GM12878 (cell line): ENCODE results near the gene HOXD13. TPM values are rescaled to one million over a fixed set of nuclear protein-coding genes. Genes with fewer than 3 reads are reported as not detected.

ENCODE experiments used
- ATAC-seq: fragments of 200-7000 bp; cut with Tn5 transposase; 3 replicates; pipeline ENCODE4 v1.9.1; 2020; ENCODE audit warnings: mild to moderate bottlenecking, moderate library complexity
- BruUV-seq: library from RNA; stranded (reverse); fragments of 400-500 nt; replicated peaks from 2 replicates; lab custom pipeline; 2021; lab: Mats Ljungman, UMichigan
- CTCF ChIA-PET: fragments of 300-600 bp; sonication (Branson Sonifier 250); formaldehyde crosslinking; extraction: SDS; loops from one replicate; lab custom pipeline; 2021; ENCODE audit warnings: inconsistent platforms; lab: Yijun Ruan, JAX
- POLR2A ChIA-PET: fragments of 350-600 bp; formaldehyde crosslinking; extraction: SDS; loops from one replicate; lab custom pipeline; 2021; ENCODE audit warnings: inconsistent platforms; lab: Charles Lee
- RAD21 ChIA-PET: fragments of 300-600 bp; sonication (Branson Sonifier 250); formaldehyde crosslinking; loops from one replicate; lab custom pipeline; 2023; ENCODE audit warnings: antibody characterized with exemption; ENCODE audit not compliant: unreplicated experiment; lab: Charles Lee
- SMC1A ChIA-PET: fragments of 300-600 bp; sonication (Branson Sonifier 250); formaldehyde crosslinking; loops from one replicate; lab custom pipeline; 2023; ENCODE audit not compliant: unreplicated experiment, uncharacterized antibody; lab: Charles Lee
- DNase-seq: peaks from one replicate; pipeline ENCODE4 v3.0.0-alpha.2; 2011; ENCODE audit warnings: low read depth, low spot score
- FAIRE-seq: peaks from 3 replicates; lab custom pipeline; 2011; peaks lifted over from hg19 to GRCh38; lab: Jason Lieb, UNC
- H2AFZ ChIP-seq: 2 replicates; pipeline ENCODE4 v1.6.0; 2011; ENCODE audit warnings: low read depth, low read length, control low read depth; ENCODE audit not compliant: control insufficient read depth
- H3K27ac ChIP-seq: 2 replicates; pipeline ENCODE4 v1.5.1; 2011; ENCODE audit warnings: control low read depth; ENCODE audit not compliant: control insufficient read depth, insufficient read depth
- H3K27me3 ChIP-seq, 2 experiments: replicated peaks in 1 of 2; 2 replicates each; pipeline versions ENCODE4 v1.6.0 to v1.6.1; 2011; ENCODE audit warnings: low read length in 1 of 2; ENCODE audit not compliant: control insufficient read depth in 2 of 2, insufficient read depth in 2 of 2
- H3K36me3 ChIP-seq, 2 experiments: 2 replicates each; pipeline ENCODE4 v1.5.1; 2011; ENCODE audit warnings: low read length in 1 of 2; ENCODE audit not compliant: control insufficient read depth in 2 of 2, insufficient read depth in 2 of 2
- H3K4me1 ChIP-seq: 2 replicates; pipeline ENCODE4 v1.6.1; 2011; ENCODE audit warnings: mild to moderate bottlenecking, low read length, moderate library complexity, mixed read lengths; ENCODE audit not compliant: control insufficient read depth, insufficient read depth
- H3K4me2 ChIP-seq: 2 replicates; pipeline ENCODE4 v1.6.0; 2011; ENCODE audit warnings: control low read depth; ENCODE audit not compliant: control insufficient read depth, insufficient read depth
- H3K4me3 ChIP-seq: fragments of 200-600 bp; sonication (generic); 2 replicates; pipeline ENCODE4 v1.5.1; 2016
- H3K79me2 ChIP-seq: 2 replicates; pipeline ENCODE4 v1.6.0; 2011; ENCODE audit warnings: low read length; ENCODE audit not compliant: control insufficient read depth, insufficient read depth
- H3K9ac ChIP-seq: 2 replicates; pipeline ENCODE4 v1.8.0; 2011; ENCODE audit warnings: low read length, control low read depth, mixed read lengths; ENCODE audit not compliant: control insufficient read depth, insufficient read depth
- H3K9me3 ChIP-seq: replicated peaks from 3 replicates; pipeline ENCODE4 v1.5.1; 2011; ENCODE audit warnings: mild to moderate bottlenecking, low read length; ENCODE audit not compliant: control insufficient read depth, insufficient read depth
- H4K20me1 ChIP-seq: 2 replicates; pipeline ENCODE4 v1.6.0; 2011; ENCODE audit not compliant: control insufficient read depth, insufficient read depth
- ATF2 ChIP-seq: IDR thresholded peaks from 2 replicates; pipeline ENCODE4 v1.6.1; 2012; ENCODE audit warnings: low read length, inconsistent platforms
- CEBPZ ChIP-seq: fragments of 150-350 bp; IDR thresholded peaks from 2 replicates; pipeline ENCODE4 v1.6.1; 2016; ENCODE audit warnings: low read depth, low read length
- MEF2A ChIP-seq: IDR thresholded peaks from 2 replicates; pipeline ENCODE4 v1.6.1; 2011; ENCODE audit warnings: low read depth, mild to moderate bottlenecking, low read length, moderate library complexity; ENCODE audit not compliant: insufficient read depth
- MEF2B ChIP-seq: fragments of 450-650 bp; IDR thresholded peaks from 2 replicates; pipeline ENCODE4 v1.6.1; 2018; ENCODE audit warnings: mild to moderate bottlenecking, moderate library complexity; ENCODE audit not compliant: partially characterized antibody, poor library complexity, severe bottlenecking
- MXI1 ChIP-seq: fragments of 150-350 bp; IDR thresholded peaks from 2 replicates; pipeline ENCODE4 v1.6.1; 2011; ENCODE audit warnings: low read depth, mild to moderate bottlenecking, inconsistent platforms, low read length, improper control_type of control experiment
- NR2C1 ChIP-seq: fragments of 450-650 bp; IDR thresholded peaks from 2 replicates; pipeline ENCODE4 v1.6.1; 2017; ENCODE audit warnings: antibody characterized with exemption, mild to moderate bottlenecking, moderate library complexity
- NR2F1 ChIP-seq: fragments of 450-650 bp; conservative IDR thresholded peaks from 2 replicates; pipeline ENCODE4 v1.6.1; 2017; ENCODE audit warnings: mild to moderate bottlenecking
- RCOR1 ChIP-seq: conservative IDR thresholded peaks from 2 replicates; pipeline ENCODE4 v1.6.1; 2012; ENCODE audit warnings: low read depth, low read length, improper control_type of control experiment
- SRF ChIP-seq, 2 experiments: IDR thresholded peaks; 2 replicates each; pipeline ENCODE4 v1.6.1; 2011; ENCODE audit warnings: low read depth in 2 of 2, low read length in 2 of 2, mild to moderate bottlenecking in 1 of 2, moderate library complexity in 1 of 2
- ZNF384 ChIP-seq: IDR thresholded peaks from 2 replicates; pipeline ENCODE4 v1.6.1; 2012; ENCODE audit warnings: low read depth, mild to moderate bottlenecking, low read length, improper control_type of control experiment, borderline replicate concordance
- ZSCAN29 ChIP-seq: fragments of 450-650 bp; IDR thresholded peaks from 2 replicates; pipeline ENCODE4 v1.6.1; 2017; ENCODE audit warnings: mild to moderate bottlenecking, moderate library complexity
- WGBS: methylation state at CpG from one replicate; pipeline ENCODE4 v1.1.6; 2016; ENCODE audit warnings: low lambda C conversion rate; ENCODE audit not compliant: insufficient replicate concordance, insufficient coverage; ENCODE audit errors: missing lambda C conversion rate; 5-methylcytosine and 5-hydroxymethylcytosine counted together
- in situ Hi-C: fragments of 300-500 bp; cut with MboI; formaldehyde crosslinking; loops from 9 replicates; pipeline ENCODE4 v1.14.3; 2018; ENCODE audit warnings: mixed read lengths
- intact Hi-C: fragments of 100-400 bp; cut with micrococcal nuclease; formaldehyde crosslinking; loops from one replicate; pipeline ENCODE4 v1.14.2; 2022; ENCODE audit not compliant: unreplicated experiment
- polyA plus RNA-seq, 11 experiments: library from polyadenylated mRNA; depleted of rRNA in 4 of 11; unstranded in 6 of 11; stranded (reverse) in 5 of 11; fragments of >200 nt; fragmentation: Nextera tagmentation in 4 of 11; fragmentation: Illumina TruSeq in 1 of 11; extraction: Ambion mirVana in 4 of 11; extraction: Trizol in 1 of 11; gene quantifications; 1 replicate in 1 of 11; 2 replicates in 10 of 11; pipeline versions ENCODE4 v1.2.1 to v1.2.3, GENCODE V29; 2011 to 2016; ENCODE audit warnings: inconsistent platforms in 2 of 11, missing spikeins in 2 of 11, low read depth in 1 of 11
- total RNA-seq, 4 experiments: library from RNA; depleted of rRNA in 3 of 4; stranded (reverse); fragments of >200 nt in 3 of 4; fragmentation: Illumina TruSeq in 1 of 4; extraction: Trizol in 1 of 4; gene quantifications; 2 replicates each; pipeline versions ENCODE4 v1.2.1 to v1.2.3, GENCODE V29; 2013 to 2021
- TF ChIP-seq, protein P1 (sequence below): fragments of 450-650 bp; conservative IDR thresholded peaks from 2 replicates; pipeline ENCODE4 v1.6.1; 2017; ENCODE audit warnings: mild to moderate bottlenecking, moderate library complexity
- TF ChIP-seq, protein P2 (sequence below): fragments of 450-650 bp; IDR thresholded peaks from 2 replicates; pipeline ENCODE4 v1.6.1; 2017; ENCODE audit warnings: mild to moderate bottlenecking

The HOXD13 gene
- total and polyA plus RNA-seq, 10 of the 15 experiments (the other 5 are each of a cell fraction or from before 2014, with no cell fraction given), result not detected

DNA sequence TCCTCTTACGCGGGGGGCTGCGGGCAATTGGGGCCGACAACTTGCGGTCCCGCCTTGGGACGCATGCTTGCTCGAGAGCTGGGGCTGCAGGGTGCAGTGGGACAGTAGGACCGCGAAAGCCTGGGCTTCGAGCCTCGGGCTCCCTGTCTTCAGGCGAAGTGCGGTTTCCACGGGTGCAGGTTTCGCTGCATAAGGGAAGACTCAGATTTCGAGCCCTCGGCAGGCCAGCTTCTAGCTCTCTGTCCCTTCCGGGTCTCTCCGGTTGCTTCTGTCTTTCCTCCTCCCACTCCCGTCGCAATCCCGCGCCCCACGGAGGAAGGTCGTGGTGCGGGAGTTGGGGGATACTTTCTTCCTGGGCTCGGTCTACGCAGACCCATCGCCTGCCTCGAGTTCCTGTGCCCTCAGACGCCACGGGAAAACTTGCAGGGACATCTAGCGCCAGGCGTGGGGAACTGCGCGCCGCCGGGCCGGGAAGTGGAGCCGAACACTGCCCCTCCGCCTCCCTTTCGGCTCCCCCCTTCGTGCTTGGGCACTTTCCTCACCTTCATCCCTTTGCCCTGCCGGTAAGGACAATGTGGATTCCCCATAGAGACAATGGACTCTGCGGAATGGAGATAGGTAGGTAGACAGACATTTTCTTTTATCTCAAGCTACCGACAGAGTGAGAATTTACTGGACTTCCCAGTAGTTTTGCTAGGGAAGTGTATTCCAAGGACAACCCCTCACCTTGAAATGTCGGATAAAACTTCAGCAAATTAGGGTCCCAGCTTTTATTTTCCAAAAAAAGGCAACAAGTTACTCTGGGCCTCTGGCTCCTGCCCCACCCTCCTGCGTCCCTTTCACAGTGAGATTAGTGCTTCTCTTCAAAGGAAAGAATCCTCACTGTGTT lies 4.2 kb upstream of the HOXD13 start:
- ATAC-seq (peak; percentile 77), DNase-seq (no peak), FAIRE-seq (no peak)
- no TSS peak for BruUV-seq
- H3K4me2 ChIP-seq, result no peak overlapping the region
- SMC1A ChIA-PET, result interaction anchor here (0.7 to 1.3 kb wide), 3 partner anchors 9 to 672 kb away, joined by 3 read pairs; no protein-coding TSS in a partner anchor
- H3K4me3 ChIP-seq, result no peak overlapping the region
- in situ Hi-C loops (no loop called here), intact Hi-C loops (loop anchor here (10.0 kb wide), 1 partner anchor 203 kb away; no protein-coding TSS in a partner anchor)
- 15% methylated on average over 49 of the region's 49 CpGs for WGBS
- H3K36me3 ChIP-seq, result no peaks in the 10 kb centered on the region
- peak overlapping the region; percentile 46 for H2AFZ ChIP-seq
- no peak overlapping the region for H3K9ac ChIP-seq
- CTCF ChIA-PET, result interaction anchor here (1.1 to 2.2 kb wide), 6 partner anchors 9 to 837 kb away, joined by 3 to 15 read pairs (median 4); no protein-coding TSS in a partner anchor
- no peak overlapping the region for H3K27ac ChIP-seq
- RAD21 ChIA-PET, result interaction anchor here (2.4 kb wide), 1 partner anchor 398 kb away, joined by 9 read pairs; no protein-coding TSS in a partner anchor
- no peaks in the 10 kb centered on the region for H4K20me1 ChIP-seq
- no peaks in the 10 kb centered on the region for H3K4me1 ChIP-seq
- H3K27me3 ChIP-seq, result peaks cover 13 to 28% of the 10 kb centered on the region in 2 experiments
- no peaks in the 10 kb centered on the region; the same call in 2 of the 3 replicates for H3K9me3 ChIP-seq
- POLR2A ChIA-PET, result no interaction called here
- no peaks in the 10 kb centered on the region for H3K79me2 ChIP-seq
- no peak for TF ChIP-seq NR2C1
- TF ChIP-seq, protein P1, sequence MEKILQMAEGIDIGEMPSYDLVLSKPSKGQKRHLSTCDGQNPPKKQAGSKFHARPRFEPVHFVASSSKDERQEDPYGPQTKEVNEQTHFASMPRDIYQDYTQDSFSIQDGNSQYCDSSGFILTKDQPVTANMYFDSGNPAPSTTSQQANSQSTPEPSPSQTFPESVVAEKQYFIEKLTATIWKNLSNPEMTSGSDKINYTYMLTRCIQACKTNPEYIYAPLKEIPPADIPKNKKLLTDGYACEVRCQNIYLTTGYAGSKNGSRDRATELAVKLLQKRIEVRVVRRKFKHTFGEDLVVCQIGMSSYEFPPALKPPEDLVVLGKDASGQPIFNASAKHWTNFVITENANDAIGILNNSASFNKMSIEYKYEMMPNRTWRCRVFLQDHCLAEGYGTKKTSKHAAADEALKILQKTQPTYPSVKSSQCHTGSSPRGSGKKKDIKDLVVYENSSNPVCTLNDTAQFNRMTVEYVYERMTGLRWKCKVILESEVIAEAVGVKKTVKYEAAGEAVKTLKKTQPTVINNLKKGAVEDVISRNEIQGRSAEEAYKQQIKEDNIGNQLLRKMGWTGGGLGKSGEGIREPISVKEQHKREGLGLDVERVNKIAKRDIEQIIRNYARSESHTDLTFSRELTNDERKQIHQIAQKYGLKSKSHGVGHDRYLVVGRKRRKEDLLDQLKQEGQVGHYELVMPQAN, result no peak
- no peak for TF ChIP-seq MEF2A
- TF ChIP-seq NR2F1, result no peak
- TF ChIP-seq, protein P2, sequence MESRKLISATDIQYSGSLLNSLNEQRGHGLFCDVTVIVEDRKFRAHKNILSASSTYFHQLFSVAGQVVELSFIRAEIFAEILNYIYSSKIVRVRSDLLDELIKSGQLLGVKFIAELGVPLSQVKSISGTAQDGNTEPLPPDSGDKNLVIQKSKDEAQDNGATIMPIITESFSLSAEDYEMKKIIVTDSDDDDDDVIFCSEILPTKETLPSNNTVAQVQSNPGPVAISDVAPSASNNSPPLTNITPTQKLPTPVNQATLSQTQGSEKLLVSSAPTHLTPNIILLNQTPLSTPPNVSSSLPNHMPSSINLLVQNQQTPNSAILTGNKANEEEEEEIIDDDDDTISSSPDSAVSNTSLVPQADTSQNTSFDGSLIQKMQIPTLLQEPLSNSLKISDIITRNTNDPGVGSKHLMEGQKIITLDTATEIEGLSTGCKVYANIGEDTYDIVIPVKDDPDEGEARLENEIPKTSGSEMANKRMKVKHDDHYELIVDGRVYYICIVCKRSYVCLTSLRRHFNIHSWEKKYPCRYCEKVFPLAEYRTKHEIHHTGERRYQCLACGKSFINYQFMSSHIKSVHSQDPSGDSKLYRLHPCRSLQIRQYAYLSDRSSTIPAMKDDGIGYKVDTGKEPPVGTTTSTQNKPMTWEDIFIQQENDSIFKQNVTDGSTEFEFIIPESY, result no peak
- TF ChIP-seq SRF (IDR thresholded peaks at IDR 0.05; ENCODE audit: low read depth in 2 of 2, low read length in 2 of 2), result no peak
- no peak for TF ChIP-seq ATF2
- no peak for TF ChIP-seq MXI1
- TF ChIP-seq RCOR1, result no peak
- no peak for TF ChIP-seq CEBPZ
- no peak for TF ChIP-seq MEF2B
- 0 out of 2 replicates have a peak, but pooled peaks have one; percentile 64 for TF ChIP-seq ZSCAN29
- TF ChIP-seq ZNF384, result no peak
